ENCODE data around the gene KCNE4.

KCNE4 gene

GRCh38 chr2:223101340-223102039 is 49.5 kb downstream of the KCNE4 start:
- H3K9me2 ChIP-seq (replicated peaks; ENCODE audit: low read depth, low read length), result no peaks in the 10 kb centered on the region
- no peak overlapping the region for H3K9ac ChIP-seq (ENCODE audit: low read depth, low read length, poor library complexity, severe bottlenecking)
- no peaks in the 10 kb centered on the region for H3K27me3 ChIP-seq (ENCODE audit: insufficient read depth, low read length, poor library complexity, severe bottlenecking)
- H2AFZ ChIP-seq (ENCODE audit: low read length), result 0 out of 2 replicates have a peak overlapping the region, but pooled peaks have one; percentile 47
- H3K9me3 ChIP-seq (ENCODE audit: insufficient read depth, low read depth, low read length), result no peaks in the 10 kb centered on the region
- no peak for TF ChIP-seq EZH2phosphoT487 (IDR thresholded peaks at IDR 0.05; ENCODE audit: borderline replicate concordance)
- peak; percentile 67 for TF ChIP-seq CTCF (conservative IDR thresholded peaks at IDR 0.05; ENCODE audit: low read length)
- H3K4me2 ChIP-seq (ENCODE audit: low read depth, low read length, poor library complexity, severe bottlenecking), result no peak overlapping the region
- H3K4me1 ChIP-seq (ENCODE audit: insufficient read depth, low read length, poor library complexity, severe bottlenecking), result peaks cover 30% of the 10 kb centered on the region
- no peaks in the 10 kb centered on the region for H3K79me2 ChIP-seq (ENCODE audit: insufficient read depth, low read length)
- no peaks in the 10 kb centered on the region for H3K36me3 ChIP-seq (ENCODE audit: insufficient read depth, low read length)
- H3F3A ChIP-seq (ENCODE audit: low read depth), result no peaks in the 10 kb centered on the region
- no peaks in the 10 kb centered on the region for H4K20me1 ChIP-seq (ENCODE audit: insufficient read depth, low read length, poor library complexity, severe bottlenecking)
- no peak overlapping the region for H3K4me3 ChIP-seq (ENCODE audit: low read length, poor library complexity, severe bottlenecking)

GRCh38 chr2:223102040-223102400 is 50.0 kb downstream of the KCNE4 start:
- Histone ChIP-seq H3K9ac (ENCODE audit: low read depth, low read length, poor library complexity, severe bottlenecking) (no peak overlapping the region), H3K27me3 (ENCODE audit: insufficient read depth, low read length, poor library complexity, severe bottlenecking) (no peaks in the 10 kb centered on the region), H3F3A (ENCODE audit: low read depth) (no peaks in the 10 kb centered on the region), H3K79me2 (ENCODE audit: insufficient read depth, low read length) (no peaks in the 10 kb centered on the region), H3K4me2 (ENCODE audit: low read depth, low read length, poor library complexity, severe bottlenecking) (no peak overlapping the region), H3K9me2 (replicated peaks; ENCODE audit: low read depth, low read length) (no peaks in the 10 kb centered on the region), H3K36me3 (ENCODE audit: insufficient read depth, low read length) (no peaks in the 10 kb centered on the region), H3K4me1 (ENCODE audit: insufficient read depth, low read length, poor library complexity, severe bottlenecking) (peaks cover 30% of the 10 kb centered on the region), H3K4me3 (ENCODE audit: low read length, poor library complexity, severe bottlenecking) (no peak overlapping the region), H2AFZ (ENCODE audit: low read length) (peak overlapping the region; percentile 47), H4K20me1 (ENCODE audit: insufficient read depth, low read length, poor library complexity, severe bottlenecking) (no peaks in the 10 kb centered on the region), H3K9me3 (ENCODE audit: insufficient read depth, low read depth, low read length) (no peaks in the 10 kb centered on the region)
- TF ChIP-seq EZH2phosphoT487 (IDR thresholded peaks at IDR 0.05; ENCODE audit: borderline replicate concordance), result no peak
- 0 out of 2 replicates have a peak, but pooled peaks have one; percentile 17 for TF ChIP-seq CTCF (conservative IDR thresholded peaks at IDR 0.05; ENCODE audit: low read length)

GRCh38 chr2:223102450-223102849 is 50.5 kb downstream of the KCNE4 start:
- H3K9me3 ChIP-seq (ENCODE audit: insufficient read depth, low read depth, low read length), result no peaks in the 10 kb centered on the region
- peaks cover 30% of the 10 kb centered on the region for H3K4me1 ChIP-seq (ENCODE audit: insufficient read depth, low read length, poor library complexity, severe bottlenecking)
- no peaks in the 10 kb centered on the region for H4K20me1 ChIP-seq (ENCODE audit: insufficient read depth, low read length, poor library complexity, severe bottlenecking)
- H3K27me3 ChIP-seq (ENCODE audit: insufficient read depth, low read length, poor library complexity, severe bottlenecking), result no peaks in the 10 kb centered on the region
- TF ChIP-seq EZH2phosphoT487 (IDR thresholded peaks at IDR 0.05; ENCODE audit: borderline replicate concordance) (no peak), CTCF (conservative IDR thresholded peaks at IDR 0.05; ENCODE audit: low read length) (no peak)
- H2AFZ ChIP-seq (ENCODE audit: low read length), result peak overlapping the region; percentile 47
- no peaks in the 10 kb centered on the region for H3F3A ChIP-seq (ENCODE audit: low read depth)
- no peaks in the 10 kb centered on the region for H3K79me2 ChIP-seq (ENCODE audit: insufficient read depth, low read length)
- H3K9me2 ChIP-seq (replicated peaks; ENCODE audit: low read depth, low read length), result no peaks in the 10 kb centered on the region
- H3K9ac ChIP-seq (ENCODE audit: low read depth, low read length, poor library complexity, severe bottlenecking), result no peak overlapping the region
- no peak overlapping the region for H3K4me2 ChIP-seq (ENCODE audit: low read depth, low read length, poor library complexity, severe bottlenecking)
- H3K4me3 ChIP-seq (ENCODE audit: low read length, poor library complexity, severe bottlenecking), result no peak overlapping the region
- H3K36me3 ChIP-seq (ENCODE audit: insufficient read depth, low read length), result no peaks in the 10 kb centered on the region
